Caco-2 (cell line): ENCODE measurements around the gene ARPC1B. TPM values are rescaled to one million over a fixed set of nuclear protein-coding genes. Genes with fewer than 3 reads are reported as not detected.

Source experiments
- BruUV-seq: library from RNA; stranded (reverse); fragments of 400-500 nt; replicated peaks from 2 replicates; lab custom pipeline; 2021; lab: Mats Ljungman, UMichigan
- CTCF ChIA-PET: fragments of 300-600 bp; sonication (Branson Sonifier 250); formaldehyde crosslinking; loops from one replicate; lab custom pipeline; 2022; ENCODE audit warnings: antibody characterized with exemption; lab: Charles Lee
- POLR2A ChIA-PET: fragments of 300-600 bp; sonication (Branson Sonifier 250); formaldehyde crosslinking; loops from one replicate; lab custom pipeline; 2022; ENCODE audit warnings: antibody characterized with exemption; lab: Charles Lee
- DNase-seq, 2 experiments: peaks; one replicate each; pipeline versions ENCODE4 v3.0.0 to v3.0.0-alpha.2; 2020 to 2022
- H3K27me3 ChIP-seq: replicated peaks from 2 replicates; pipeline ENCODE4 v1.6.0; 2011; ENCODE audit warnings: low read length; ENCODE audit not compliant: control insufficient read depth, insufficient read depth
- H3K36me3 ChIP-seq: 2 replicates; pipeline ENCODE4 v1.5.1; 2011; ENCODE audit warnings: low read length; ENCODE audit not compliant: control insufficient read depth, insufficient read depth
- H3K4me1 ChIP-seq: fragments of 250-450 bp; sonication (Bioruptor Pico); 2 replicates; pipeline ENCODE4 v1.5.1; 2020; ENCODE audit warnings: mild to moderate bottlenecking
- H3K4me3 ChIP-seq: 2 replicates; pipeline ENCODE4 v1.5.1; 2011; ENCODE audit warnings: low read depth, mild to moderate bottlenecking, control low read depth, low read length
- H3K9me3 ChIP-seq: fragments of 250-450 bp; sonication (Bioruptor Pico); 2 replicates; pipeline ENCODE4 v1.5.1; 2020; ENCODE audit warnings: mild to moderate bottlenecking, moderate library complexity
- H3K27ac Mint-ChIP-seq: one replicate; pipeline ENCODE4 v1.8.0; 2022; ENCODE audit warnings: mixed read lengths; ENCODE audit not compliant: unreplicated experiment
- H3K27me3 Mint-ChIP-seq: one replicate; pipeline ENCODE4 v1.8.0; 2022; ENCODE audit warnings: mixed read lengths; ENCODE audit not compliant: insufficient read depth, unreplicated experiment
- H3K36me3 Mint-ChIP-seq: one replicate; pipeline ENCODE4 v1.8.0; 2022; ENCODE audit warnings: mild to moderate bottlenecking, mixed read lengths; ENCODE audit not compliant: insufficient read depth, unreplicated experiment
- H3K4me1 Mint-ChIP-seq: one replicate; pipeline ENCODE4 v1.8.0; 2022; ENCODE audit warnings: low read depth, mixed read lengths; ENCODE audit not compliant: unreplicated experiment
- H3K4me3 Mint-ChIP-seq: one replicate; pipeline ENCODE4 v1.8.0; 2022; ENCODE audit warnings: mild to moderate bottlenecking, moderate library complexity, mixed read lengths; ENCODE audit not compliant: unreplicated experiment
- H3K9me3 Mint-ChIP-seq: one replicate; pipeline ENCODE4 v1.8.0; 2022; ENCODE audit warnings: mixed read lengths; ENCODE audit not compliant: unreplicated experiment
- intact Hi-C: fragments of 100-400 bp; cut with micrococcal nuclease; formaldehyde crosslinking; loops from one replicate; pipeline ENCODE4 v1.10.0; 2022; ENCODE audit not compliant: unreplicated experiment
- total RNA-seq: library from RNA; stranded (reverse); gene quantifications from 2 replicates; pipeline ENCODE4 v1.2.3, GENCODE V29; 2022
- TF ChIP-seq, protein P1 (sequence below), 2 experiments: fragments of 200-600 bp in 1 of 2; IDR thresholded peaks; 1 replicate in 1 of 2; 2 replicates in 1 of 2; pipeline versions ENCODE4 v1.5.1 to v1.8.0; 2011 to 2022; ENCODE audit warnings: antibody characterized with exemption in 1 of 2, control low read depth in 1 of 2, inconsistent platforms in 1 of 2, low read depth in 1 of 2, low read length in 1 of 2, mild to moderate bottlenecking in 1 of 2, moderate library complexity in 1 of 2; ENCODE audit not compliant: insufficient read depth in 1 of 2, severe bottlenecking in 1 of 2, unreplicated experiment in 1 of 2

ARPC1B gene
- total RNA-seq, 1 experiment from 2014 or later: 128 TPM

DNA sequence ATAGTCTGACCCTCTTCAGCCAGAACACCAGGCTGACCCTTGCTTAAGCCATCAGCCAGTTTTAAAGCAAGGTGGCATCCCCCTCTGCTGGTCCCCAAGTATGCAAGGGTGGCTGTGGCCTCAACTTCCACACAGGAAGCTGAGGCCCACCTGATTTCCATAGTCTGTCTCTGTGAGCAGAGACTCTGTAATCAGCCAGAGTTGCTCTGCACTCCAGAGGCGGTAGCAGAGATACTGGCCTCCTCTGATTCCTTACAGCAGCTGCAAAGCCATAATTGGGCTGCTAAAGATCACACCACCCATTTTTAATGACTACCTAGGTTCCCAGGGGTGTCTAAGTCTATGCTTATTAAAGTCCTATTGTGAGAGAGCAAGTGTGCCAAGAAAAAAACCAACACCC, 32.0 kb downstream of the ARPC1B start:
- H3K4me1 ChIP-seq: peaks cover 9% of the 10 kb centered on the region
- H3K9me3 ChIP-seq: no peaks in the 10 kb centered on the region
- no peak overlapping the region for H3K4me3 ChIP-seq
- TF ChIP-seq, protein P1, sequence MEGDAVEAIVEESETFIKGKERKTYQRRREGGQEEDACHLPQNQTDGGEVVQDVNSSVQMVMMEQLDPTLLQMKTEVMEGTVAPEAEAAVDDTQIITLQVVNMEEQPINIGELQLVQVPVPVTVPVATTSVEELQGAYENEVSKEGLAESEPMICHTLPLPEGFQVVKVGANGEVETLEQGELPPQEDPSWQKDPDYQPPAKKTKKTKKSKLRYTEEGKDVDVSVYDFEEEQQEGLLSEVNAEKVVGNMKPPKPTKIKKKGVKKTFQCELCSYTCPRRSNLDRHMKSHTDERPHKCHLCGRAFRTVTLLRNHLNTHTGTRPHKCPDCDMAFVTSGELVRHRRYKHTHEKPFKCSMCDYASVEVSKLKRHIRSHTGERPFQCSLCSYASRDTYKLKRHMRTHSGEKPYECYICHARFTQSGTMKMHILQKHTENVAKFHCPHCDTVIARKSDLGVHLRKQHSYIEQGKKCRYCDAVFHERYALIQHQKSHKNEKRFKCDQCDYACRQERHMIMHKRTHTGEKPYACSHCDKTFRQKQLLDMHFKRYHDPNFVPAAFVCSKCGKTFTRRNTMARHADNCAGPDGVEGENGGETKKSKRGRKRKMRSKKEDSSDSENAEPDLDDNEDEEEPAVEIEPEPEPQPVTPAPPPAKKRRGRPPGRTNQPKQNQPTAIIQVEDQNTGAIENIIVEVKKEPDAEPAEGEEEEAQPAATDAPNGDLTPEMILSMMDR (IDR thresholded peaks at IDR 0.05; ENCODE audit: insufficient read depth in 1 of 2, low read depth in 1 of 2, low read length in 1 of 2, severe bottlenecking in 1 of 2, unreplicated experiment in 1 of 2): no peak
- no peak overlapping the region for H3K27ac Mint-ChIP-seq
- no peaks in the 10 kb centered on the region for H3K9me3 Mint-ChIP-seq
- peaks cover 7% of the 10 kb centered on the region for H3K36me3 ChIP-seq
- peaks cover 78% of the 10 kb centered on the region for H3K36me3 Mint-ChIP-seq
- peak overlapping the region; percentile 91 for H3K4me3 Mint-ChIP-seq
- no peak for DNase-seq
- ChIA-PET POLR2A (no interaction called here), CTCF (no interaction called here)
- intact Hi-C loops: no loop called here
- peaks cover 27% of the 10 kb centered on the region for H3K4me1 Mint-ChIP-seq
- no peaks in the 10 kb centered on the region for H3K27me3 Mint-ChIP-seq
- H3K27me3 ChIP-seq: no peaks in the 10 kb centered on the region
- BruUV-seq: no TSS peak

DNA sequence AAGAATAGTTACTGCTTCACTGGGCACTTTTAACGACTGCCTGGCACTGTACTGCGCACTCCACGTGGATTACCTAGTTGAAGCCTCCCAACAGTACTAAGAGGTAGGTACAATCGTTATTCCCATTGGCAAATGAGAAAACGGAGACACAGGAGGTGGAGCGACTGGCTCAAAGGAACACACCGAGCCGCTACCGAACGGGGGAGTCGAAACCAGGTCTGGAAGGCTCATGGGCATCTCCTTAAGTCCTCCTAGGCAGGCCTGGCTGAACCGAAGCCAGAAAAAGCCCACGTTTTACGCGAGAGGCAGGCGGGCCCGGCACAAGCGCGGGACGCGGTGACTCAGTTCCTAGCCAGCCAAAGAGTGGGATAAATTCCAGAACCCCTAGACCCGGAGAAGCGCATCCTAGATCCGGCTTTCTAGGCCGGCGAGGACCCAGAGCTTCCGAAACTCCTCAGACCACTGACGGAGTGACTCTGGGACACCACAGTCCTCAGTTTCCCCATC, 33.4 kb downstream of the ARPC1B start:
- no TSS peak for BruUV-seq
- Histone ChIP-seq H3K27me3 (no peaks in the 10 kb centered on the region), H3K4me1 (peaks cover 9% of the 10 kb centered on the region), H3K4me3 (peak overlapping the region; percentile 94), H3K9me3 (no peaks in the 10 kb centered on the region), H3K36me3 (peaks cover 9% of the 10 kb centered on the region)
- H3K36me3 Mint-ChIP-seq: peaks cover 78% of the 10 kb centered on the region
- peak overlapping the region; percentile 91 for H3K4me3 Mint-ChIP-seq
- CTCF ChIA-PET: interaction anchor here (1.6 to 1.9 kb wide), 2 partner anchors 13 to 35 kb away, joined by 3 to 5 read pairs; no protein-coding TSS in a partner anchor
- TF ChIP-seq, protein P1 (IDR thresholded peaks at IDR 0.05; ENCODE audit: insufficient read depth in 1 of 2, low read depth in 1 of 2, low read length in 1 of 2, severe bottlenecking in 1 of 2, unreplicated experiment in 1 of 2): no peak
- DNase-seq: peak in 1 of 2 experiments; percentile 43
- H3K4me1 Mint-ChIP-seq: peaks cover 25% of the 10 kb centered on the region
- intact Hi-C loops: loop anchor here (2.0 kb wide), 2 partner anchors 25 to 35 kb away; no protein-coding TSS in a partner anchor
- no peaks in the 10 kb centered on the region for H3K9me3 Mint-ChIP-seq
- H3K27ac Mint-ChIP-seq: peak overlapping the region; percentile 92
- POLR2A ChIA-PET: interaction anchor here (1.0 to 1.9 kb wide), 6 partner anchors 8 to 209 kb away, joined by 3 to 17 read pairs (median 6); partner anchors contain the start of gene ZSCAN25
- H3K27me3 Mint-ChIP-seq: no peaks in the 10 kb centered on the region

DNA sequence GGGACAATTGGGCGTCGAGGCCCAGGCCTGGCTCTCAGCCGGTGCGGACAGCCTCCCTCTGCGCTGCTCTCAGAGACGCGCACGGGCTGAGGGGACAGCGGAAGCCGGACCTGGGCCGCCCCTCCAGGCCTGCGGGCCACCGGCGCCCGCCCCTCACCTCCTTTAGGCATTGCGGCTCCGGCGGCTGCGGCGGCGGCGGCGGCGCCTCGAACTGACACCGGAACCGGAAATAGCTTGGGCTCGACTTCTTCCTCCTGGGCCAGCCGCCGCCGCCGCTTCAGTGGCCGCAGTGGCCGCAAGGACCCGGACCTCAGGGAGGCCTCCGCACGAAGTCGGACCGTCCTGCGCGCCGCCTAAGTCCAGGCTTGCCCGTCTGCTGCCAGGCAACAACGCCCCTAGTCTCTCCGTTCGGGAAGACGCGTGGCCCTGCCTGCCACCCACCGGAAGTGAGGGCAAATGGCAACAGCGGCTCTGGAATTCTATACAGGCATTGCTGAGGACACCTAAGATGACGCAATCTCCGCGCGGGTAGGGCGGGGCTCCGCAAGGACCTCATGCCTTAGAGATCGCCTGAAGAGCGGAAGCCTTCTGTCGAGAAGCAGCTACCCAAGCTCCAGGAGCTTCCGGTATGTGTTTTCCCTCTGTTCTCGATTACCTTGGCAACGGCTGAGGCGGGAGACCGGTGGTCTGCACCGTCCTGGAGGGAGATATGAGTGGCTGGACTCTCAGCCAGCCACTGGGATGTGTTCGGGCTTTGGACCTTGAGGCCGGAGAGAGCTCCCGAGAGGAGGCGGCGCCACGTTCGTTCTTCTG, 34.1 kb downstream of the ARPC1B start, which contains the start of the genes BUD31 and PDAP1:
TSS of gene BUD31 (plus strand) at position 591 of the 813 bp plus-strand sequence. CDS start 2,124 bp downstream, outside the sequence.
TSS of gene PDAP1 (minus strand) at position 219 of the 813 bp plus-strand sequence. CDS start at position 170, 49 bp downstream.
- ChIA-PET POLR2A (interaction anchor here (0.6 to 1.9 kb wide), 13 partner anchors 9 to 285 kb away, joined by 3 to 17 read pairs (median 4); partner anchors contain the start of genes CPSF4, PTCD1 and ZSCAN25), CTCF (interaction anchor here (0.5 to 1.9 kb wide), 3 partner anchors 12 to 46 kb away, joined by 3 to 5 read pairs (median 3); no protein-coding TSS in a partner anchor)
- BruUV-seq: no TSS peak
- Mint-ChIP-seq H3K27ac (peak within 1 kb of the TSS; percentile 92), H3K4me1 (peaks cover 22% of the 10 kb centered on the region), H3K36me3 (peaks cover 78% of the 10 kb centered on the region), H3K4me3 (peak within 1 kb of the TSS; percentile 91), H3K9me3 (no peaks in the 10 kb centered on the region), H3K27me3 (no peaks in the 10 kb centered on the region)
- Histone ChIP-seq H3K4me1 (peaks cover 9% of the 10 kb centered on the region), H3K9me3 (no peaks in the 10 kb centered on the region), H3K4me3 (peak within 1 kb of the TSS; percentile 94), H3K27me3 (no peaks in the 10 kb centered on the region), H3K36me3 (peaks cover 10% of the 10 kb centered on the region)
- DNase-seq: peak; percentile 94
- TF ChIP-seq, protein P1 (IDR thresholded peaks at IDR 0.05; ENCODE audit: insufficient read depth in 1 of 2, low read depth in 1 of 2, low read length in 1 of 2, severe bottlenecking in 1 of 2, unreplicated experiment in 1 of 2): no peak
- intact Hi-C loops: loop anchor here (2.0 kb wide), 2 partner anchors 24 to 36 kb away; no protein-coding TSS in a partner anchor
